GM19328 (cell line): ENCODE results near the gene WDR55.
"Not testable (repeated sequence)": the region's sequence is repeated elsewhere in the genome, so short reads cannot be mapped to it uniquely, and the experiment has no call there.

Source experiments
- ATAC-seq: cut with Tn5 transposase; IDR thresholded peaks from one replicate; pipeline ENCODE4 v1.9.1; 2021; ENCODE audit warnings: mild to moderate bottlenecking, moderate library complexity; ENCODE audit not compliant: unreplicated experiment

WDR55 gene

GRCh38 chr5:140647042-140647419, 17.7 kb upstream of the WDR55 start:
- ATAC-seq = peak; percentile 7

- no peak for ATAC-seq
Measured at GRCh38 chr5:140658870-140659269, 5.8 kb upstream of the WDR55 start.

GRCh38 chr5:140660371-140660770, 4.3 kb upstream of the WDR55 start:
- not testable (repeated sequence) for ATAC-seq

GRCh38 chr5:140664030-140664358, 710 bp upstream of the WDR55 start:
- ATAC-seq = no peak

- ATAC-seq = not testable (repeated sequence)
Measured at GRCh38 chr5:140671035-140671434, 6.3 kb downstream of the WDR55 start.

- ATAC-seq = no peak
Measured at GRCh38 chr5:140671472-140672125, 6.9 kb downstream of the WDR55 start.

GRCh38 chr5:140672455-140673186, 7.9 kb downstream of the WDR55 start:
- ATAC-seq = no peak

GRCh38 chr5:140673187-140673976, 8.7 kb downstream of the WDR55 start, which contains the start of gene DND1:
Gene DND1 (minus strand): TSS chr5:140673576. CDS start chr5:140673542, 34 bp downstream.
- no peak for ATAC-seq

GRCh38 chr5:140674211-140674610, 9.5 kb downstream of the WDR55 start:
- ATAC-seq = no peak

- no peak for ATAC-seq
Measured at GRCh38 chr5:140674629-140675028, 9.9 kb downstream of the WDR55 start.

- ATAC-seq = no peak
Measured at GRCh38 chr5:140677947-140678346, 13.2 kb downstream of the WDR55 start.

GRCh38 chr5:140678993-140679392, 14.3 kb downstream of the WDR55 start:
- no peak for ATAC-seq

- ATAC-seq = no peak
Measured at GRCh38 chr5:140690376-140690932, 25.8 kb downstream of the WDR55 start.

GRCh38 chr5:140690941-140691924, 26.5 kb downstream of the WDR55 start, which contains the start of the genes HARS1 and HARS2:
Gene HARS1 (minus strand): TSS chr5:140691370. CDS start chr5:140691304, 66 bp downstream.
Gene HARS2 (plus strand): TSS chr5:140691455. CDS start chr5:140691649, 194 bp downstream.
- peak; percentile 98 for ATAC-seq

- no peak for ATAC-seq
Measured at GRCh38 chr5:140694276-140694675, 29.6 kb downstream of the WDR55 start.

- ATAC-seq = no peak
Measured at GRCh38 chr5:140696891-140697492, 32.3 kb downstream of the WDR55 start.

GRCh38 chr5:140700177-140701144, 35.8 kb downstream of the WDR55 start, which contains the start of gene ZMAT2:
Gene ZMAT2 (plus strand): TSS chr5:140700447. CDS start chr5:140700461, 14 bp downstream.
- peak; percentile 93 for ATAC-seq

- no peak for ATAC-seq
Measured at GRCh38 chr5:140707812-140708211, 43.1 kb downstream of the WDR55 start.
